Glomerular visceral epithelial cell (primary cell): ENCODE results near the gene OSBPL6.
A peak's percentile ranks its signal among the peaks of the same experiment; 100 is the strongest.

Experiments
- DNase-seq: peaks from one replicate; pipeline ENCODE4 v3.0.0-alpha.2; 2016; ENCODE audit errors: extremely low spot score

The OSBPL6 gene

GRCh38 chr2:178271629-178272333 is 77.5 kb downstream of the OSBPL6 start:
- DNase-seq, result no peak

GRCh38 chr2:178273787-178274360 is 79.6 kb downstream of the OSBPL6 start:
- DNase-seq, result no peak

GRCh38 chr2:178275600-178275999 is 81.3 kb downstream of the OSBPL6 start:
- no peak for DNase-seq

GRCh38 chr2:178277741-178278197 is 83.5 kb downstream of the OSBPL6 start:
- peak; percentile 20 for DNase-seq

- DNase-seq, result peak; percentile 75
These were observed 84.8 kb downstream of the OSBPL6 start for GRCh38 chr2:178279142-178279541.

- DNase-seq, result no peak
These were observed 85.3 kb downstream of the OSBPL6 start for GRCh38 chr2:178279636-178280035.

- peak; percentile 39 for DNase-seq
These were observed 86.0 kb downstream of the OSBPL6 start for GRCh38 chr2:178280244-178280852.

- peak; percentile 31 for DNase-seq
These were observed 87.9 kb downstream of the OSBPL6 start for GRCh38 chr2:178282075-178282815.

- DNase-seq, result no peak
These were observed 89.1 kb downstream of the OSBPL6 start for GRCh38 chr2:178283341-178283918.

GRCh38 chr2:178284613-178285286 is 90.4 kb downstream of the OSBPL6 start:
- DNase-seq, result no peak

GRCh38 chr2:178285287-178285615 is 90.9 kb downstream of the OSBPL6 start:
- DNase-seq, result no peak

GRCh38 chr2:178286636-178287035 is 92.3 kb downstream of the OSBPL6 start:
- DNase-seq, result no peak

- DNase-seq, result no peak
These were observed 93.5 kb downstream of the OSBPL6 start for GRCh38 chr2:178287652-178288344.

- no peak for DNase-seq
These were observed 97.4 kb downstream of the OSBPL6 start for GRCh38 chr2:178291703-178292102.

- no peak for DNase-seq
These were observed 98.3 kb downstream of the OSBPL6 start for GRCh38 chr2:178292586-178292985.

- peak; percentile 42 for DNase-seq
These were observed 100.8 kb downstream of the OSBPL6 start for GRCh38 chr2:178295115-178295514.

- no peak for DNase-seq
These were observed 101.6 kb downstream of the OSBPL6 start for GRCh38 chr2:178295906-178296305.

GRCh38 chr2:178296394-178297090 is 102.2 kb downstream of the OSBPL6 start:
- DNase-seq, result no peak

- DNase-seq, result no peak
These were observed 102.7 kb downstream of the OSBPL6 start for GRCh38 chr2:178297091-178297411.

GRCh38 chr2:178298785-178299212 is 104.5 kb downstream of the OSBPL6 start:
- DNase-seq, result no peak
